WTC11 (cell line): Measurements from ENCODE around the gene APOBEC3C. TPM values are rescaled to one million over a fixed set of nuclear protein-coding genes. Genes with fewer than 3 reads are reported as not detected.

Source experiments
- ATAC-seq: fragments of 200-7000 bp; cut with Tn5 transposase; 2 replicates; pipeline ENCODE4 v1.10.0; 2021; ENCODE audit warnings: mild to moderate bottlenecking, moderate library complexity
- CTCF ChIA-PET: fragments of 300-600 bp; sonication (Branson Sonifier 250); formaldehyde crosslinking; loops from one replicate; lab custom pipeline; 2021; ENCODE audit warnings: antibody characterized with exemption; lab: Charles Lee
- POLR2A ChIA-PET: fragments of 350-600 bp; sonication (Branson Sonifier 250); formaldehyde crosslinking; loops from one replicate; lab custom pipeline; 2021; ENCODE audit warnings: antibody characterized with exemption; lab: Charles Lee
- DNase-seq: peaks from one replicate; pipeline ENCODE4 v3.0.0; 2021; ENCODE audit warnings: low spot score
- H3K27ac Mint-ChIP-seq: 2 replicates; pipeline ENCODE4 v1.8.0; 2021; ENCODE audit warnings: mixed read lengths
- H3K27me3 Mint-ChIP-seq: 2 replicates; pipeline ENCODE4 v1.8.0; 2021; ENCODE audit warnings: low read depth, mild to moderate bottlenecking, moderate library complexity, mixed read lengths
- H3K36me3 Mint-ChIP-seq: 2 replicates; pipeline ENCODE4 v1.8.0; 2021; ENCODE audit warnings: mixed read lengths
- H3K4me1 Mint-ChIP-seq: 2 replicates; pipeline ENCODE4 v1.8.0; 2022; ENCODE audit warnings: mixed read lengths
- H3K4me3 Mint-ChIP-seq: 2 replicates; pipeline ENCODE4 v1.8.0; 2021; ENCODE audit warnings: mild to moderate bottlenecking, moderate library complexity, mixed read lengths
- H3K9me3 Mint-ChIP-seq: 2 replicates; pipeline ENCODE4 v1.8.0; 2021; ENCODE audit warnings: mixed read lengths
- CREB1 ChIP-seq: sonication (generic); formaldehyde crosslinking; IDR thresholded peaks from 2 replicates; pipeline ENCODE4 v1.8.0; 2023; ENCODE audit warnings: mild to moderate bottlenecking, missing genetic modification reagents
- CREM ChIP-seq: sonication (generic); formaldehyde crosslinking; IDR thresholded peaks from 2 replicates; pipeline ENCODE4 v1.8.1; 2022; ENCODE audit warnings: mild to moderate bottlenecking, missing genetic modification reagents, moderate library complexity
- ESRRA ChIP-seq: sonication (generic); formaldehyde crosslinking; IDR thresholded peaks from 2 replicates; pipeline ENCODE4 v1.8.1; 2022; ENCODE audit warnings: mild to moderate bottlenecking, missing genetic modification reagents, borderline replicate concordance
- FOXK1 ChIP-seq: sonication (generic); formaldehyde crosslinking; IDR thresholded peaks from 2 replicates; pipeline ENCODE4 v1.8.0; 2022; ENCODE audit warnings: mild to moderate bottlenecking, moderate library complexity, missing genetic modification reagents
- HMGA2 ChIP-seq: fragments of 250-450 bp; sonication (Bioruptor Pico); IDR thresholded peaks from 2 replicates; pipeline ENCODE4 v1.4.0; 2021; ENCODE audit warnings: mild to moderate bottlenecking, moderate library complexity
- JUN ChIP-seq: sonication (generic); formaldehyde crosslinking; IDR thresholded peaks from 2 replicates; pipeline ENCODE4 v1.8.0; 2023; ENCODE audit warnings: mild to moderate bottlenecking, missing genetic modification reagents
- MYBL2 ChIP-seq: sonication (generic); formaldehyde crosslinking; IDR thresholded peaks from 2 replicates; pipeline ENCODE4 v1.8.1; 2023; ENCODE audit warnings: mild to moderate bottlenecking, moderate library complexity, missing genetic modification reagents
- NR1H2 ChIP-seq: sonication (generic); formaldehyde crosslinking; IDR thresholded peaks from 2 replicates; pipeline ENCODE4 v1.9.0; 2021; ENCODE audit warnings: mild to moderate bottlenecking, moderate library complexity, missing genetic modification reagents
- NR2C2 ChIP-seq: sonication (generic); formaldehyde crosslinking; IDR thresholded peaks from 2 replicates; pipeline ENCODE4 v1.8.0; 2022; ENCODE audit warnings: mild to moderate bottlenecking, missing genetic modification reagents
- PRRX2 ChIP-seq: fragments of 250-450 bp; sonication (Bioruptor Pico); IDR thresholded peaks from 2 replicates; pipeline ENCODE4 v1.8.0; 2021; ENCODE audit warnings: mild to moderate bottlenecking
- RELA ChIP-seq: sonication (generic); formaldehyde crosslinking; IDR thresholded peaks from 2 replicates; pipeline ENCODE4 v1.8.1; 2022; ENCODE audit warnings: missing genetic modification reagents, mild to moderate bottlenecking, borderline replicate concordance
- ZNF138 ChIP-seq: sonication (generic); formaldehyde crosslinking; conservative IDR thresholded peaks from 2 replicates; pipeline ENCODE4 v1.8.1; 2022; ENCODE audit warnings: mild to moderate bottlenecking, moderate library complexity, missing genetic modification reagents
- ZNF219 ChIP-seq: sonication (generic); formaldehyde crosslinking; IDR thresholded peaks from 2 replicates; pipeline ENCODE4 v1.8.0; 2023; ENCODE audit warnings: missing genetic modification reagents, mild to moderate bottlenecking, borderline replicate concordance
- ZNF232 ChIP-seq: sonication (generic); formaldehyde crosslinking; IDR thresholded peaks from 2 replicates; pipeline ENCODE4 v1.8.0; 2022; ENCODE audit warnings: mild to moderate bottlenecking, missing genetic modification reagents
- ZNF317 ChIP-seq: sonication (generic); formaldehyde crosslinking; IDR thresholded peaks from 2 replicates; pipeline ENCODE4 v1.8.1; 2023; ENCODE audit warnings: low read depth, mild to moderate bottlenecking, moderate library complexity, missing genetic modification reagents, borderline replicate concordance
- total RNA-seq: library from RNA; stranded (reverse); gene quantifications from 3 replicates; pipeline ENCODE4 v1.2.3, GENCODE V29; 2021
- TF ChIP-seq, protein P1 (sequence below): sonication (generic); formaldehyde crosslinking; IDR thresholded peaks from 2 replicates; pipeline ENCODE4 v1.8.1; 2022; ENCODE audit warnings: missing genetic modification reagents, borderline replicate concordance
- TF ChIP-seq, protein P2 (sequence below): sonication (generic); formaldehyde crosslinking; IDR thresholded peaks from 2 replicates; pipeline ENCODE4 v1.8.0; 2022; ENCODE audit warnings: mild to moderate bottlenecking, missing genetic modification reagents
- TF ChIP-seq, protein P3 (sequence below): sonication (generic); formaldehyde crosslinking; IDR thresholded peaks from 2 replicates; pipeline ENCODE4 v1.8.0; 2022; ENCODE audit warnings: missing genetic modification reagents
- TF ChIP-seq, protein P4 (sequence below): sonication (generic); formaldehyde crosslinking; IDR thresholded peaks from 2 replicates; pipeline ENCODE4 v1.8.1; 2023; ENCODE audit warnings: mild to moderate bottlenecking, missing genetic modification reagents
- TF ChIP-seq, protein P5 (sequence below): sonication (generic); formaldehyde crosslinking; IDR thresholded peaks from 2 replicates; pipeline ENCODE4 v1.8.0; 2023; ENCODE audit warnings: missing genetic modification reagents
- TF ChIP-seq, protein P6 (sequence below): fragments of 250-450 bp; sonication (Bioruptor Pico); IDR thresholded peaks from 2 replicates; pipeline ENCODE4 v1.9.0; 2021; ENCODE audit warnings: mild to moderate bottlenecking
- TF ChIP-seq, protein P7 (sequence below): sonication (generic); formaldehyde crosslinking; IDR thresholded peaks from 2 replicates; pipeline ENCODE4 v1.8.1; 2022; ENCODE audit warnings: mild to moderate bottlenecking, moderate library complexity, missing genetic modification reagents
- TF ChIP-seq, protein P8 (sequence below): sonication (generic); formaldehyde crosslinking; IDR thresholded peaks from 2 replicates; pipeline ENCODE4 v1.8.1; 2023; ENCODE audit warnings: mild to moderate bottlenecking, moderate library complexity, missing genetic modification reagents

Gene APOBEC3C
- total RNA-seq, 1 experiment from 2014 or later, result 33.4 TPM

DNA sequence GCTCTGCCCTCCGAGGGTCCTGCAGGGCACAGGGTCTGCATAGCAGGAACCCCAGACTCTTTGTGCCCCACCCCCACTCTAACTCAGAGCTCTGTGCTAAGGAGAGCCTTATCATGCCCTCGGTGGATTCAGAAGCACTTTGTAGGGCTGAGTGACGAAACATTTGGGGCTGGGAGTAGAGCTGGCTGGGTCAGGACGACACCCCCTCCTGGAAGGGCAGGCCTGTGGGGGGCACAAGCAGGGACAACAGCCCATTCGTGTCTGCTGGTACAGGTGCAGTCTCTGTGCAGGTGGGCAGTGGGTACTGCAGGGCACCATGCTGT lies 47.7 kb upstream of the APOBEC3C start:
- Mint-ChIP-seq H3K4me1 (peaks cover 5% of the 10 kb centered on the region), H3K9me3 (no peaks in the 10 kb centered on the region), H3K4me3 (no peak overlapping the region), H3K27ac (no peak overlapping the region), H3K36me3 (no peaks in the 10 kb centered on the region), H3K27me3 (no peaks in the 10 kb centered on the region; the same call in 1 of the 2 replicates)
- ChIA-PET CTCF (interaction anchor here (1.2 to 1.6 kb wide), 3 partner anchors 37 to 96 kb away, joined by 3 to 6 read pairs (median 3); no protein-coding TSS in a partner anchor), POLR2A (no interaction called here)
- no peak for TF ChIP-seq CREB1 (CRISPR knock-in tag)
- TF ChIP-seq, protein P1, sequence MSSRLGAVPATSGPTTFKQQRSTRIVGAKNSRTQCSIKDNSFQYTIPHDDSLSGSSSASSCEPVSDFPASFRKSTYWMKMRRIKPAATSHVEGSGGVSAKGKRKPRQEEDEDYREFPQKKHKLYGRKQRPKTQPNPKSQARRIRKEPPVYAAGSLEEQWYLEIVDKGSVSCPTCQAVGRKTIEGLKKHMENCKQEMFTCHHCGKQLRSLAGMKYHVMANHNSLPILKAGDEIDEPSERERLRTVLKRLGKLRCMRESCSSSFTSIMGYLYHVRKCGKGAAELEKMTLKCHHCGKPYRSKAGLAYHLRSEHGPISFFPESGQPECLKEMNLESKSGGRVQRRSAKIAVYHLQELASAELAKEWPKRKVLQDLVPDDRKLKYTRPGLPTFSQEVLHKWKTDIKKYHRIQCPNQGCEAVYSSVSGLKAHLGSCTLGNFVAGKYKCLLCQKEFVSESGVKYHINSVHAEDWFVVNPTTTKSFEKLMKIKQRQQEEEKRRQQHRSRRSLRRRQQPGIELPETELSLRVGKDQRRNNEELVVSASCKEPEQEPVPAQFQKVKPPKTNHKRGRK (CRISPR knock-in tag), result no peak
- TF ChIP-seq JUN (CRISPR knock-in tag), result no peak
- TF ChIP-seq RELA (CRISPR knock-in tag), result no peak
- no peak for ATAC-seq
- DNase-seq, result no peak

DNA sequence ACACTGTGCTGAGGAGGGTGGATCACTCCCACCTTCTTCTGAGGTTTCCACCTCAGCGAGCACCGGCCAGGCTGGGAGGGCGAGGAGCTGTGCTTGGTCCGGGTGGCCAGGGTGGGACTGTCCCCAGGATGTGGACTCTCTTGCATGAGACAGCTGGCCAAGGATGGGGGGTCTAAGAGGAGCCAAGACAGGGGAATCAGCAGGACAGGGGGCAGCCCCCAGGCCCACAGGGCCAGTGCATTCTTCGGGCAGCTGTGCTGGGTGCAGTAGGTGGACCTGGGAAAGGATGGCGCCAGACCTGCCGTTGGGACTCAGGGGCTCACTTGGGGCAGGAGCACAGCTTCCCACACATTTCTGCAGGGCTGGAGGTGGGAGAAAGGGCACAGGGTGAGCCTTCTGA lies 47.1 kb upstream of the APOBEC3C start:
- ChIA-PET POLR2A (no interaction called here), CTCF (interaction anchor here (1.2 to 1.6 kb wide), 3 partner anchors 36 to 97 kb away, joined by 3 to 6 read pairs (median 3); no protein-coding TSS in a partner anchor)
- peaks cover 5% of the 10 kb centered on the region for H3K4me1 Mint-ChIP-seq
- no peaks in the 10 kb centered on the region for H3K9me3 Mint-ChIP-seq
- no peak overlapping the region for H3K27ac Mint-ChIP-seq
- no peak for ATAC-seq
- DNase-seq, result no peak
- TF ChIP-seq NR2C2 (CRISPR knock-in tag), result no peak
- no peak for TF ChIP-seq PRRX2 (CRISPR knock-in tag)
- TF ChIP-seq, protein P2, sequence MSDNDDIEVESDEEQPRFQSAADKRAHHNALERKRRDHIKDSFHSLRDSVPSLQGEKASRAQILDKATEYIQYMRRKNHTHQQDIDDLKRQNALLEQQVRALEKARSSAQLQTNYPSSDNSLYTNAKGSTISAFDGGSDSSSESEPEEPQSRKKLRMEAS (CRISPR knock-in tag), result no peak
- TF ChIP-seq ZNF317 (CRISPR knock-in tag), result no peak
- no peak for TF ChIP-seq ZNF232 (CRISPR knock-in tag)
- TF ChIP-seq NR1H2 (CRISPR knock-in tag), result no peak
- TF ChIP-seq CREM (CRISPR knock-in tag), result no peak
- TF ChIP-seq, protein P3, sequence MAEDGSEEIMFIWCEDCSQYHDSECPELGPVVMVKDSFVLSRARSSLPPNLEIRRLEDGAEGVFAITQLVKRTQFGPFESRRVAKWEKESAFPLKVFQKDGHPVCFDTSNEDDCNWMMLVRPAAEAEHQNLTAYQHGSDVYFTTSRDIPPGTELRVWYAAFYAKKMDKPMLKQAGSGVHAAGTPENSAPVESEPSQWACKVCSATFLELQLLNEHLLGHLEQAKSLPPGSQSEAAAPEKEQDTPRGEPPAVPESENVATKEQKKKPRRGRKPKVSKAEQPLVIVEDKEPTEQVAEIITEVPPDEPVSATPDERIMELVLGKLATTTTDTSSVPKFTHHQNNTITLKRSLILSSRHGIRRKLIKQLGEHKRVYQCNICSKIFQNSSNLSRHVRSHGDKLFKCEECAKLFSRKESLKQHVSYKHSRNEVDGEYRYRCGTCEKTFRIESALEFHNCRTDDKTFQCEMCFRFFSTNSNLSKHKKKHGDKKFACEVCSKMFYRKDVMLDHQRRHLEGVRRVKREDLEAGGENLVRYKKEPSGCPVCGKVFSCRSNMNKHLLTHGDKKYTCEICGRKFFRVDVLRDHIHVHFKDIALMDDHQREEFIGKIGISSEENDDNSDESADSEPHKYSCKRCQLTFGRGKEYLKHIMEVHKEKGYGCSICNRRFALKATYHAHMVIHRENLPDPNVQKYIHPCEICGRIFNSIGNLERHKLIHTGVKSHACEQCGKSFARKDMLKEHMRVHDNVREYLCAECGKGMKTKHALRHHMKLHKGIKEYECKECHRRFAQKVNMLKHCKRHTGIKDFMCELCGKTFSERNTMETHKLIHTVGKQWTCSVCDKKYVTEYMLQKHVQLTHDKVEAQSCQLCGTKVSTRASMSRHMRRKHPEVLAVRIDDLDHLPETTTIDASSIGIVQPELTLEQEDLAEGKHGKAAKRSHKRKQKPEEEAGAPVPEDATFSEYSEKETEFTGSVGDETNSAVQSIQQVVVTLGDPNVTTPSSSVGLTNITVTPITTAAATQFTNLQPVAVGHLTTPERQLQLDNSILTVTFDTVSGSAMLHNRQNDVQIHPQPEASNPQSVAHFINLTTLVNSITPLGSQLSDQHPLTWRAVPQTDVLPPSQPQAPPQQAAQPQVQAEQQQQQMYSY (CRISPR knock-in tag), result no peak
- TF ChIP-seq, protein P4, sequence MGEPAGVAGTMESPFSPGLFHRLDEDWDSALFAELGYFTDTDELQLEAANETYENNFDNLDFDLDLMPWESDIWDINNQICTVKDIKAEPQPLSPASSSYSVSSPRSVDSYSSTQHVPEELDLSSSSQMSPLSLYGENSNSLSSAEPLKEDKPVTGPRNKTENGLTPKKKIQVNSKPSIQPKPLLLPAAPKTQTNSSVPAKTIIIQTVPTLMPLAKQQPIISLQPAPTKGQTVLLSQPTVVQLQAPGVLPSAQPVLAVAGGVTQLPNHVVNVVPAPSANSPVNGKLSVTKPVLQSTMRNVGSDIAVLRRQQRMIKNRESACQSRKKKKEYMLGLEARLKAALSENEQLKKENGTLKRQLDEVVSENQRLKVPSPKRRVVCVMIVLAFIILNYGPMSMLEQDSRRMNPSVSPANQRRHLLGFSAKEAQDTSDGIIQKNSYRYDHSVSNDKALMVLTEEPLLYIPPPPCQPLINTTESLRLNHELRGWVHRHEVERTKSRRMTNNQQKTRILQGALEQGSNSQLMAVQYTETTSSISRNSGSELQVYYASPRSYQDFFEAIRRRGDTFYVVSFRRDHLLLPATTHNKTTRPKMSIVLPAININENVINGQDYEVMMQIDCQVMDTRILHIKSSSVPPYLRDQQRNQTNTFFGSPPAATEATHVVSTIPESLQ (CRISPR knock-in tag), result no peak
- no peak for TF ChIP-seq ZNF138 (CRISPR knock-in tag)
- no peak for TF ChIP-seq FOXK1 (CRISPR knock-in tag)
- no peak for TF ChIP-seq HMGA2 (CRISPR knock-in tag)
- TF ChIP-seq ESRRA (CRISPR knock-in tag), result no peak
- TF ChIP-seq, protein P5, sequence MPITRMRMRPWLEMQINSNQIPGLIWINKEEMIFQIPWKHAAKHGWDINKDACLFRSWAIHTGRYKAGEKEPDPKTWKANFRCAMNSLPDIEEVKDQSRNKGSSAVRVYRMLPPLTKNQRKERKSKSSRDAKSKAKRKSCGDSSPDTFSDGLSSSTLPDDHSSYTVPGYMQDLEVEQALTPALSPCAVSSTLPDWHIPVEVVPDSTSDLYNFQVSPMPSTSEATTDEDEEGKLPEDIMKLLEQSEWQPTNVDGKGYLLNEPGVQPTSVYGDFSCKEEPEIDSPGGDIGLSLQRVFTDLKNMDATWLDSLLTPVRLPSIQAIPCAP (CRISPR knock-in tag), result no peak
- TF ChIP-seq, protein P6, sequence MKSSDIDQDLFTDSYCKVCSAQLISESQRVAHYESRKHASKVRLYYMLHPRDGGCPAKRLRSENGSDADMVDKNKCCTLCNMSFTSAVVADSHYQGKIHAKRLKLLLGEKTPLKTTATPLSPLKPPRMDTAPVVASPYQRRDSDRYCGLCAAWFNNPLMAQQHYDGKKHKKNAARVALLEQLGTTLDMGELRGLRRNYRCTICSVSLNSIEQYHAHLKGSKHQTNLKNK (CRISPR knock-in tag), result no peak
- TF ChIP-seq ZNF219, result no peak
- TF ChIP-seq, protein P7, sequence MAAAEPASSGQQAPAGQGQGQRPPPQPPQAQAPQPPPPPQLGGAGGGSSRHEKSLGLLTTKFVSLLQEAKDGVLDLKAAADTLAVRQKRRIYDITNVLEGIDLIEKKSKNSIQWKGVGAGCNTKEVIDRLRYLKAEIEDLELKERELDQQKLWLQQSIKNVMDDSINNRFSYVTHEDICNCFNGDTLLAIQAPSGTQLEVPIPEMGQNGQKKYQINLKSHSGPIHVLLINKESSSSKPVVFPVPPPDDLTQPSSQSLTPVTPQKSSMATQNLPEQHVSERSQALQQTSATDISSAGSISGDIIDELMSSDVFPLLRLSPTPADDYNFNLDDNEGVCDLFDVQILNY, result no peak
- TF ChIP-seq MYBL2 (CRISPR knock-in tag), result no peak
- TF ChIP-seq, protein P8, sequence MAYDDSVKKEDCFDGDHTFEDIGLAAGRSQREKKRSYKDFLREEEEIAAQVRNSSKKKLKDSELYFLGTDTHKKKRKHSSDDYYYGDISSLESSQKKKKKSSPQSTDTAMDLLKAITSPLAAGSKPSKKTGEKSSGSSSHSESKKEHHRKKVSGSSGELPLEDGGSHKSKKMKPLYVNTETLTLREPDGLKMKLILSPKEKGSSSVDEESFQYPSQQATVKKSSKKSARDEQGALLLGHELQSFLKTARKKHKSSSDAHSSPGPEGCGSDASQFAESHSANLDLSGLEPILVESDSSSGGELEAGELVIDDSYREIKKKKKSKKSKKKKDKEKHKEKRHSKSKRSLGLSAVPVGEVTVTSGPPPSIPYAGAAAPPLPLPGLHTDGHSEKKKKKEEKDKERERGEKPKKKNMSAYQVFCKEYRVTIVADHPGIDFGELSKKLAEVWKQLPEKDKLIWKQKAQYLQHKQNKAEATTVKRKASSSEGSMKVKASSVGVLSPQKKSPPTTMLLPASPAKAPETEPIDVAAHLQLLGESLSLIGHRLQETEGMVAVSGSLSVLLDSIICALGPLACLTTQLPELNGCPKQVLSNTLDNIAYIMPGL, result no peak
- H3K4me3 Mint-ChIP-seq, result no peak overlapping the region
- H3K27me3 Mint-ChIP-seq, result no peaks in the 10 kb centered on the region; the same call in 1 of the 2 replicates
- no peaks in the 10 kb centered on the region for H3K36me3 Mint-ChIP-seq
